Heart right ventricle (tissue), 16 donors: Measurements from ENCODE around the gene CNPY4. TPM values are rescaled to one million over a fixed set of nuclear protein-coding genes. Genes with fewer than 3 reads are reported as not detected.

Source experiments
- ATAC-seq, 8 donors: fragments of 200-7000 bp; cut with Tn5 transposase; one replicate each; pipeline ENCODE4 v1.9.1; 2020; ENCODE audit warnings: mild to moderate bottlenecking in 8 of 8, moderate library complexity in 8 of 8, moderate number of reproducible peaks in 1 of 8
- DNase-seq, 2 donors: peaks; one replicate each; pipeline ENCODE4 v3.0.0-alpha.2; 2020
- H3K27ac ChIP-seq, 10 donors: fragments of 200-600 bp; sonication (generic) in 2 of 10; one replicate each; pipeline versions ENCODE4 v1.5.0 to v1.8.0; 2020 to 2022; ENCODE audit warnings: mild to moderate bottlenecking in 3 of 10
- H3K27me3 ChIP-seq, 7 donors: fragments of 200-600 bp; one replicate each; pipeline ENCODE4 v1.8.0; 2021 to 2022; ENCODE audit warnings: mild to moderate bottlenecking in 2 of 7
- H3K36me3 ChIP-seq, 9 donors: fragments of 200-600 bp; sonication (generic) in 1 of 9; one replicate each; pipeline versions ENCODE4 v1.5.0 to v1.8.0; 2020 to 2022; ENCODE audit warnings: mild to moderate bottlenecking in 2 of 9
- H3K4me1 ChIP-seq, 9 donors: fragments of 200-600 bp; sonication (generic) in 1 of 9; one replicate each; pipeline versions ENCODE4 v1.5.0 to v1.8.0; 2020 to 2022; ENCODE audit warnings: mild to moderate bottlenecking in 4 of 9
- H3K4me3 ChIP-seq, 10 donors: fragments of 200-600 bp; sonication (generic) in 2 of 10; one replicate each; pipeline versions ENCODE4 v1.5.0 to v1.8.0; 2020 to 2022; ENCODE audit warnings: mild to moderate bottlenecking in 7 of 10, moderate library complexity in 2 of 10
- H3K9me3 ChIP-seq, 11 donors: fragments of 200-600 bp in 10 of 11; sonication (generic) in 2 of 11; one replicate each; pipeline versions ENCODE4 v1.5.0 to v1.8.0; 2013 to 2022; ENCODE audit warnings: mild to moderate bottlenecking in 2 of 11, control low read depth in 1 of 11, moderate library complexity in 1 of 11
- CTCF ChIP-seq, 9 donors: fragments of 200-600 bp; sonication (generic) in 2 of 9; IDR thresholded peaks; one replicate each; pipeline versions ENCODE4 v1.5.0 to v1.8.0; 2021 to 2022; ENCODE audit warnings: antibody characterized with exemption in 9 of 9, mild to moderate bottlenecking in 5 of 9, moderate library complexity in 1 of 9
- WGBS, 2 donors: extraction: QIAGEN DNeasy Blood & Tissue Kit; methylation state at CpG; one replicate each; pipeline ENCODE4 v1.1.7; 2013; ENCODE audit warnings: inconsistent platforms in 1 of 2; 5-methylcytosine and 5-hydroxymethylcytosine counted together
- intact Hi-C, 10 donors: fragments of 100-400 bp; cut with DNase I; formaldehyde crosslinking; loops; one replicate each; pipeline versions ENCODE4 v1.11.1 to v1.14.2; 2022
- polyA plus RNA-seq, 2 donors: library from polyadenylated mRNA; stranded (reverse); fragments of 200-250 nt; gene quantifications; one replicate each; pipeline ENCODE4 v1.2.3, GENCODE V29; 2013
- total RNA-seq, 10 donors: library from RNA; stranded (reverse); fragmentation: NEBNext Ultra II Directional in 3 of 10; extraction: Animal tissue kit (Norgen Biotek cat#: 25700) in 3 of 10; gene quantifications; one replicate each; pipeline versions ENCODE4 v1.2.1 to v1.2.4, GENCODE V29; 2021 to 2023
- donor health status: Arrhythmogenic right ventricular cardiomyopathy.
- donor health status: ischemic (EF 13 %, LVEDD 7.1; RV severe dilation, severe dysfunction).
- donor health status: healthy with polysubstance abuse.
- donor health status: DM: no; HTN: yes; CAD: no.
- donor health status: DM: no; HTN: no; CAD: no.
- donor health status: ischemic (EF 25% LVEDD 6.9; RV normal size, moderate dysfunction).
- donor health status: ischemic (EF 25% LVEDD 5.7; RV mildly dilated, moderate dysfunction).
- donor health status: healthy.
- donor health status: DM: yes; HTN: yes; CAD: no.
- donor health status: Ischemic cardiomyopathy.
- donor health status: ischemic (EF 35%, LVEDD 5.7; RV mildly dilated, moderate dysfunction).
- donor health status: nonischemic (EF 11% LVEDD 7.7; RV severe dilation, severe dysfunction).
- donor health status: DM: yes; HTN: yes; CAD: no.
- donor health status: PGD.
- donor health status: ischemic (EF 29% LVEDD 5.4; RV normal size, mild dysfunction).
- donor health status: nonischemic (EF 23%, LVEDD 6.1; RV moderate dilation, normal function).

CNPY4 gene
- total and polyA plus RNA-seq, 12 donors: 4.9 to 13.7 (median 7.4) TPM

DNA sequence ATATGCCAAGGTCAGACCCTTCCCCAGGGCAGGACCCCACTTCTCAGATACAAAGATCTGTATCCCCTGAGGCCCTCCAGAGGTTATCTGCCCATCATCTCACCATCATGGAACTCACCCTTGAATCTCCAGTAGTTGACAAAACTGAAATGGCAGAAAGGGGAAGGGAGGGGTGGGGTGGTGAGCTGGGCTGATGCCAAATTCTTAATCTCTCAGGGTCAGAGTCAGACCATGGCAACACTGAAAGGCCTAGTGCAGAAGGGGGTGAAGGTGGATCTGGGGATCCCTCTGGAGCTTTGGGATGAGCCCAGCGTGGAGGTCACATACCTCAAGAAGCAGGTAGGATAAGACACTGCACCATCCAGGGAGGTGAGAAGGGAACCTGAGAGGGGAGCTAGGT is 3.1 kb downstream of the CNPY4 start:
- ATAC-seq (no peak), DNase-seq (no peak)
- intact Hi-C loops: loop anchor here in 1 of 10 donors (10.0 kb wide), 1 partner anchor 208 kb away; the partner anchor contains the start of gene TRIM4
- TF ChIP-seq CTCF (IDR thresholded peaks at IDR 0.05): no peak
- no peaks in the 10 kb centered on the region for H3K9me3 ChIP-seq
- H3K36me3 ChIP-seq: peaks cover 0 to 15% (median 0%) of the 10 kb centered on the region in 9 donors
- H3K4me1 ChIP-seq: peaks cover 10 to 43% (median 32%) of the 10 kb centered on the region in 9 donors
- no peak overlapping the region for H3K4me3 ChIP-seq
- H3K27me3 ChIP-seq: no peaks in the 10 kb centered on the region
- no peak overlapping the region for H3K27ac ChIP-seq
- 89 to 95% methylated on average over 1 of the region's 1 CpG for WGBS, 2 donors

GRCh38 chr7:100124301-100125230 is 5.1 kb downstream of the CNPY4 start:
- Histone ChIP-seq H3K9me3 (no peaks in the 10 kb centered on the region), H3K4me3 (no peak overlapping the region), H3K36me3 (peaks cover 0 to 15% (median 0%) of the 10 kb centered on the region in 9 donors), H3K27ac (no peak overlapping the region), H3K27me3 (no peaks in the 10 kb centered on the region), H3K4me1 (peaks cover 13 to 46% (median 32%) of the 10 kb centered on the region in 9 donors)
- intact Hi-C loops: loop anchor here in 5 of 10 donors (5.0 to 10.0 kb wide), 4 partner anchors 37 to 210 kb away; partner anchors contain the start of genes COPS6 (in 1 of the 5) and TRIM4 (in 1 of the 5)
- no peak for TF ChIP-seq CTCF (IDR thresholded peaks at IDR 0.05)
- ATAC-seq: no peak
- DNase-seq: no peak
- 68 to 73% methylated on average over 4 of the region's 4 CpGs for WGBS, 2 donors

DNA sequence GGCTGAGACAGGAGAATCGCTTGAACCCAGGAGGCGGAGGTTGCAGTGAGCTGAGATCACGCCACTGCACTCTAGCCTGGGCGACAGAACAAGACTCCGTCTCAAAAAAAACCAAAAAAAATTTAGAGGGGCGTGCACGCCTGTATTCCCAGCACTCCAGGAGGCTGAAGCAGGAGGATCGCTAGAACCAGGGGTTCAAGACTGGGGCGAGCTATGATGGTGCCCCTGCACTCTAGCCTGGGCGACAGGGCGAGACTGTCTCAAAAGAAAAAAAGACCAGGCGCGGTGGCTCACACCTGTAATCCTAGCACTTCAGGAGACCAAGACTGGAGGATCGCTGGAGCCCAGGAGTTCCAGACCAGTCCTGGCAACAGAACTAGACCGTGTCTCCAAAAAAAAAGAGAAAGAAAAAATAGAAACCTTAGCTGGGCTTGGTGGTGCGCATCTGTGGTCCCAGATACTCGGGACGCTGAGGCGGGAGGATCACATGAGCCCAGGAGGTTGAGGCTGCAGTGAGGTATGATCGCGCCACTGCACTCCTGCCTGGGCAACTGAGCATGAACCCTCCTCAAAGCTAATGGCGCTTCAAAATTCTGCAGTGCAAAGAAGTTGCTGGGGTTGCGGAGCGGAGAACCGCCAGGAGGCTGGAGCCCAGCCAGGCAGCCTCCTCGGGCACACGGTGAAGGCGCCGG is 7.0 kb downstream of the CNPY4 start:
- Histone ChIP-seq H3K4me3 (peak overlapping the region; percentile 81 to 98 (median 94)), H3K9me3 (no peaks in the 10 kb centered on the region), H3K36me3 (peaks cover 0 to 15% (median 0%) of the 10 kb centered on the region in 9 donors), H3K4me1 (peaks cover 11 to 42% (median 22%) of the 10 kb centered on the region in 9 donors), H3K27ac (peak overlapping the region; percentile 82 to 98 (median 96)), H3K27me3 (no peaks in the 10 kb centered on the region)
- WGBS, 2 donors: 15 to 16% methylated on average over 29 of the region's 29 CpGs
- ATAC-seq (peak in 7 of 8 donors; percentile 17 to 54 (median 47)), DNase-seq (no peak)
- intact Hi-C loops: loop anchor here in 6 of 10 donors (2.0 to 10.0 kb wide), 5 partner anchors 39 to 212 kb away; partner anchors contain the start of genes COPS6 (in 1 of the 6), TRIM4 (in 1 of the 6) and ZNF3 (in 1 of the 6)
- no peak for TF ChIP-seq CTCF (IDR thresholded peaks at IDR 0.05)
